Measurements from ENCODE around the gene OXER1. TPM values are rescaled to one million over a fixed set of nuclear protein-coding genes. Genes with fewer than 3 reads are reported as not detected.
"Not testable (repeated sequence)": the region's sequence is repeated elsewhere in the genome, so short reads cannot be mapped to it uniquely, and the experiment has no call there.

The OXER1 gene
- total and polyA plus RNA-seq, 4 donors, result 0.50 to 2.7 (median 1.3) TPM

- H3K36me3 ChIP-seq (ENCODE audit: control insufficient read depth, insufficient read depth, low read length), result peaks cover 18% of the 10 kb centered on the region
- peaks cover 5% of the 10 kb centered on the region for H3K9me3 ChIP-seq (ENCODE audit: control insufficient read depth, insufficient read depth, low read length)
- H3K4me1 ChIP-seq (ENCODE audit: control insufficient read depth, insufficient read depth, low read length), result no peaks in the 10 kb centered on the region
- H3K27me3 ChIP-seq (ENCODE audit: control insufficient read depth, insufficient read depth, low read length), result no peaks in the 10 kb centered on the region
- no peak overlapping the region for H3K4me3 ChIP-seq (ENCODE audit: low read depth, low read length)
- DNase-seq (ENCODE audit: low read depth in 4 of 6, low spot score in 6 of 6), result no peak
- H3K27ac ChIP-seq (ENCODE audit: low read depth, low read length), result no peak overlapping the region
Observed at GRCh38 chr2:42736598-42737322, 27.2 kb downstream of the OXER1 start.

- no peaks in the 10 kb centered on the region for H3K4me1 ChIP-seq (ENCODE audit: control insufficient read depth, insufficient read depth, low read length)
- H3K36me3 ChIP-seq (ENCODE audit: control insufficient read depth, insufficient read depth, low read length), result peaks cover 14% of the 10 kb centered on the region
- H3K9me3 ChIP-seq (ENCODE audit: control insufficient read depth, insufficient read depth, low read length), result peaks cover 11% of the 10 kb centered on the region
- WGBS (ENCODE audit: insufficient coverage), result no CpG with 5 or more reads among the region's 1 CpG
- no peak overlapping the region for H3K27ac ChIP-seq (ENCODE audit: low read depth, low read length)
- no peak for DNase-seq (ENCODE audit: low read depth in 4 of 6, low spot score in 6 of 6)
- H3K27me3 ChIP-seq (ENCODE audit: control insufficient read depth, insufficient read depth, low read length), result no peaks in the 10 kb centered on the region
- H3K4me3 ChIP-seq (ENCODE audit: low read depth, low read length), result no peak overlapping the region
Observed at GRCh38 chr2:42733852-42734251, 30.1 kb downstream of the OXER1 start.

GRCh38 chr2:42731316-42731715 lies 32.6 kb downstream of the OXER1 start:
- H3K9me3 ChIP-seq (ENCODE audit: control insufficient read depth, insufficient read depth, low read length), result peaks cover 11% of the 10 kb centered on the region
- WGBS (ENCODE audit: insufficient coverage), result no CpG with 5 or more reads among the region's 4 CpGs
- H3K36me3 ChIP-seq (ENCODE audit: control insufficient read depth, insufficient read depth, low read length); H3K27ac ChIP-seq (ENCODE audit: low read depth, low read length); H3K4me1 ChIP-seq (ENCODE audit: control insufficient read depth, insufficient read depth, low read length); H3K4me3 ChIP-seq (ENCODE audit: low read depth, low read length); H3K27me3 ChIP-seq (ENCODE audit: control insufficient read depth, insufficient read depth, low read length); DNase-seq (ENCODE audit: low read depth in 4 of 6, low spot score in 6 of 6): not testable (repeated sequence)

GRCh38 chr2:42726680-42727079 lies 37.3 kb downstream of the OXER1 start:
- no peak overlapping the region for H3K4me3 ChIP-seq (ENCODE audit: low read depth, low read length)
- peaks cover 6% of the 10 kb centered on the region for H3K9me3 ChIP-seq (ENCODE audit: control insufficient read depth, insufficient read depth, low read length)
- no peak overlapping the region for H3K27ac ChIP-seq (ENCODE audit: low read depth, low read length)
- peaks cover 9% of the 10 kb centered on the region for H3K36me3 ChIP-seq (ENCODE audit: control insufficient read depth, insufficient read depth, low read length)
- 100% methylated on average over 1 of the region's 2 CpGs for WGBS (ENCODE audit: insufficient coverage)
- DNase-seq (ENCODE audit: low read depth in 4 of 6, low spot score in 6 of 6), result no peak
- H3K27me3 ChIP-seq (ENCODE audit: control insufficient read depth, insufficient read depth, low read length), result no peaks in the 10 kb centered on the region
- H3K4me1 ChIP-seq (ENCODE audit: control insufficient read depth, insufficient read depth, low read length), result peaks cover 4% of the 10 kb centered on the region

- Histone ChIP-seq H3K36me3 (ENCODE audit: control insufficient read depth, insufficient read depth, low read length) (peaks cover 9% of the 10 kb centered on the region), H3K27me3 (ENCODE audit: control insufficient read depth, insufficient read depth, low read length) (no peaks in the 10 kb centered on the region), H3K9me3 (ENCODE audit: control insufficient read depth, insufficient read depth, low read length) (peaks cover 6% of the 10 kb centered on the region), H3K4me1 (ENCODE audit: control insufficient read depth, insufficient read depth, low read length) (peaks cover 4% of the 10 kb centered on the region), H3K27ac (ENCODE audit: low read depth, low read length) (no peak overlapping the region), H3K4me3 (ENCODE audit: low read depth, low read length) (no peak overlapping the region)
- WGBS (ENCODE audit: insufficient coverage), result no CpG with 5 or more reads among the region's 4 CpGs
- no peak for DNase-seq (ENCODE audit: low read depth in 4 of 6, low spot score in 6 of 6)
Observed at GRCh38 chr2:42725657-42726056, 38.3 kb downstream of the OXER1 start.

- no peak for DNase-seq (ENCODE audit: low read depth in 4 of 6, low spot score in 6 of 6)
- Histone ChIP-seq H3K36me3 (ENCODE audit: control insufficient read depth, insufficient read depth, low read length) (peaks cover 9% of the 10 kb centered on the region), H3K27ac (ENCODE audit: low read depth, low read length) (no peak overlapping the region), H3K27me3 (ENCODE audit: control insufficient read depth, insufficient read depth, low read length) (no peaks in the 10 kb centered on the region), H3K4me1 (ENCODE audit: control insufficient read depth, insufficient read depth, low read length) (peaks cover 4% of the 10 kb centered on the region), H3K9me3 (ENCODE audit: control insufficient read depth, insufficient read depth, low read length) (peaks cover 6% of the 10 kb centered on the region), H3K4me3 (ENCODE audit: low read depth, low read length) (no peak overlapping the region)
- WGBS (ENCODE audit: insufficient coverage), result no CpG with 5 or more reads among the region's 2 CpGs
Observed at GRCh38 chr2:42724886-42725285, 39.0 kb downstream of the OXER1 start.

GRCh38 chr2:42723465-42723864 lies 40.5 kb downstream of the OXER1 start:
- H3K9me3 ChIP-seq (ENCODE audit: control insufficient read depth, insufficient read depth, low read length), result no peaks in the 10 kb centered on the region
- H3K4me1 ChIP-seq (ENCODE audit: control insufficient read depth, insufficient read depth, low read length), result peaks cover 4% of the 10 kb centered on the region
- H3K36me3 ChIP-seq (ENCODE audit: control insufficient read depth, insufficient read depth, low read length), result peaks cover 9% of the 10 kb centered on the region
- H3K27me3 ChIP-seq (ENCODE audit: control insufficient read depth, insufficient read depth, low read length), result no peaks in the 10 kb centered on the region
- no peak overlapping the region for H3K4me3 ChIP-seq (ENCODE audit: low read depth, low read length)
- H3K27ac ChIP-seq (ENCODE audit: low read depth, low read length), result no peak overlapping the region
- DNase-seq (ENCODE audit: low read depth in 4 of 6, low spot score in 6 of 6), result no peak

GRCh38 chr2:42722320-42723190 lies 41.4 kb downstream of the OXER1 start:
- Histone ChIP-seq H3K4me1 (ENCODE audit: control insufficient read depth, insufficient read depth, low read length) (peaks cover 4% of the 10 kb centered on the region), H3K27ac (ENCODE audit: low read depth, low read length) (no peak overlapping the region), H3K27me3 (ENCODE audit: control insufficient read depth, insufficient read depth, low read length) (no peaks in the 10 kb centered on the region), H3K9me3 (ENCODE audit: control insufficient read depth, insufficient read depth, low read length) (no peaks in the 10 kb centered on the region), H3K4me3 (ENCODE audit: low read depth, low read length) (no peak overlapping the region), H3K36me3 (ENCODE audit: control insufficient read depth, insufficient read depth, low read length) (peaks cover 9% of the 10 kb centered on the region)
- DNase-seq (ENCODE audit: low read depth in 4 of 6, low spot score in 6 of 6), result peak in 5 of 6 donors; percentile 15 to 78 (median 37)
- 53% methylated on average over 3 of the region's 7 CpGs for WGBS (ENCODE audit: insufficient coverage)

- H3K27ac ChIP-seq (ENCODE audit: low read depth, low read length), result no peak overlapping the region
- H3K27me3 ChIP-seq (ENCODE audit: control insufficient read depth, insufficient read depth, low read length), result no peaks in the 10 kb centered on the region
- peaks cover 9% of the 10 kb centered on the region for H3K36me3 ChIP-seq (ENCODE audit: control insufficient read depth, insufficient read depth, low read length)
- H3K4me3 ChIP-seq (ENCODE audit: low read depth, low read length), result no peak overlapping the region
- H3K4me1 ChIP-seq (ENCODE audit: control insufficient read depth, insufficient read depth, low read length), result peaks cover 4% of the 10 kb centered on the region
- no peak for DNase-seq (ENCODE audit: low read depth in 4 of 6, low spot score in 6 of 6)
- H3K9me3 ChIP-seq (ENCODE audit: control insufficient read depth, insufficient read depth, low read length), result no peaks in the 10 kb centered on the region
- WGBS (ENCODE audit: insufficient coverage), result no CpG with 5 or more reads among the region's 2 CpGs
Observed at GRCh38 chr2:42721898-42722297, 42.0 kb downstream of the OXER1 start.

- no peaks in the 10 kb centered on the region for H3K4me1 ChIP-seq (ENCODE audit: control insufficient read depth, insufficient read depth, low read length)
- H3K36me3 ChIP-seq (ENCODE audit: control insufficient read depth, insufficient read depth, low read length), result peaks cover 3% of the 10 kb centered on the region
- no peak overlapping the region for H3K27ac ChIP-seq (ENCODE audit: low read depth, low read length)
- H3K4me3 ChIP-seq (ENCODE audit: low read depth, low read length), result no peak overlapping the region
- WGBS (ENCODE audit: insufficient coverage), result 90% methylated on average over 7 of the region's 7 CpGs
- DNase-seq (ENCODE audit: low read depth in 4 of 6, low spot score in 6 of 6), result no peak
- H3K9me3 ChIP-seq (ENCODE audit: control insufficient read depth, insufficient read depth, low read length), result no peaks in the 10 kb centered on the region
- no peaks in the 10 kb centered on the region for H3K27me3 ChIP-seq (ENCODE audit: control insufficient read depth, insufficient read depth, low read length)
Observed at GRCh38 chr2:42714686-42715085, 49.2 kb downstream of the OXER1 start.

Data from spinal cord (tissue), 10 donors.